GM12891 (cell line): ENCODE results near the gene MXD3.

Source experiments
- PAX5 ChIP-seq: IDR thresholded peaks from 2 replicates; pipeline ENCODE4 v1.6.1; 2011; ENCODE audit warnings: low read length, moderate library complexity, mild to moderate bottlenecking; ENCODE audit not compliant: insufficient read depth, severe bottlenecking
- POLR2A ChIP-seq: IDR thresholded peaks from 2 replicates; pipeline ENCODE4 v1.6.1; 2011; ENCODE audit warnings: low read depth, low read length, control low read depth
- POLR2AphosphoS5 ChIP-seq: IDR thresholded peaks from 2 replicates; pipeline ENCODE4 v1.6.1; 2011; ENCODE audit warnings: low read depth, low read length, control low read depth

GRCh38 chr5:177294632-177295031 lies 17.1 kb downstream of the MXD3 start:
- TF ChIP-seq POLR2A: no peak
- no peak for TF ChIP-seq POLR2AphosphoS5
- no peak for TF ChIP-seq PAX5
